Measurements from ENCODE around the gene CAMK2B.

- no peak for TF ChIP-seq POLR2A (IDR thresholded peaks at IDR 0.05)
- TF ChIP-seq CTCF (IDR thresholded peaks at IDR 0.05): no peak
- no peak for TF ChIP-seq POLR2AphosphoS5 (IDR thresholded peaks at IDR 0.05)
Observed at GRCh38 chr7:44267719-44268421, 57.5 kb downstream of the CAMK2B start.

All from sigmoid colon (tissue), 4 donors.